OCI-LY3 (cell line): ENCODE measurements around the gene KRT6B.
"Not testable (repeated sequence)": the region's sequence is repeated elsewhere in the genome, so short reads cannot be mapped to it uniquely, and the experiment has no call there.

Experiments
- CTCF ChIP-seq: fragments of 200-600, 300-600 bp; sonication (generic); IDR thresholded peaks from 2 replicates; pipeline ENCODE4 v1.5.1; 2014; ENCODE audit warnings: antibody characterized with exemption, low read length, low read depth
- EZH2phosphoT487 ChIP-seq: fragments of 200-600 bp; shearing (Covaris generic); IDR thresholded peaks from 2 replicates; pipeline ENCODE4 v1.6.1; 2018; ENCODE audit warnings: antibody characterized with exemption, mixed run types, low read depth

GRCh38 chr12:52491495-52491894 lies 39.5 kb upstream of the KRT6B start:
- not testable (repeated sequence) for TF ChIP-seq CTCF, EZH2phosphoT487
